Parathyroid adenoma (tissue), 2 donors: ENCODE measurements around the gene GIPR.

Experiments
- H2AFZ ChIP-seq: fragments of 300-600 bp; sonication (generic); one replicate; pipeline ENCODE4 v1.7.0; 2017; ENCODE audit warnings: antibody characterized with exemption, mild to moderate bottlenecking
- H3K27ac ChIP-seq: fragments of 300-600 bp; sonication (generic); one replicate; pipeline ENCODE4 v1.7.0; 2017
- H3K27me3 ChIP-seq: fragments of 300-600 bp; sonication (generic); one replicate; pipeline ENCODE4 v1.7.0; 2017; ENCODE audit warnings: low read length; ENCODE audit not compliant: control insufficient read depth, insufficient read depth
- H3K36me3 ChIP-seq: fragments of 300-600 bp; sonication (generic); one replicate; pipeline ENCODE4 v1.7.0; 2017; ENCODE audit warnings: low read length; ENCODE audit not compliant: control insufficient read depth, insufficient read depth
- H3K4me1 ChIP-seq: fragments of 300-600 bp; sonication (generic); one replicate; pipeline ENCODE4 v1.7.0; 2017; ENCODE audit warnings: control low read depth
- H3K4me2 ChIP-seq: fragments of 300-600 bp; sonication (generic); one replicate; pipeline ENCODE4 v1.7.0; 2017; ENCODE audit warnings: low read length
- H3K4me3 ChIP-seq: fragments of 300-600 bp; sonication (generic); one replicate; pipeline ENCODE4 v1.7.0; 2017; ENCODE audit warnings: low read depth, low read length
- H3K79me2 ChIP-seq: fragments of 300-600 bp; sonication (generic); one replicate; pipeline ENCODE4 v1.7.0; 2017; ENCODE audit warnings: control low read depth
- H3K9ac ChIP-seq: fragments of 300-600 bp; sonication (generic); one replicate; pipeline ENCODE4 v1.7.0; 2017; ENCODE audit warnings: mild to moderate bottlenecking
- H3K9me3 ChIP-seq: fragments of 300-600 bp; sonication (generic); one replicate; pipeline ENCODE4 v1.7.0; 2017; ENCODE audit warnings: low read length; ENCODE audit not compliant: control insufficient read depth
- TF ChIP-seq, protein P1 (sequence below): fragments of 300-600 bp; sonication (generic); IDR thresholded peaks from one replicate; pipeline ENCODE4 v1.7.0; 2017; ENCODE audit warnings: antibody characterized with exemption, mild to moderate bottlenecking
- donor health status: primary hyperparathyroidism.

GIPR gene

GRCh38 chr19:45659096-45659729 is 8.8 kb upstream of the GIPR start:
- H3K79me2 ChIP-seq = no peaks in the 10 kb centered on the region
- no peaks in the 10 kb centered on the region for H3K36me3 ChIP-seq
- H3K4me2 ChIP-seq = no peak overlapping the region
- no peak overlapping the region for H2AFZ ChIP-seq
- TF ChIP-seq, protein P1, sequence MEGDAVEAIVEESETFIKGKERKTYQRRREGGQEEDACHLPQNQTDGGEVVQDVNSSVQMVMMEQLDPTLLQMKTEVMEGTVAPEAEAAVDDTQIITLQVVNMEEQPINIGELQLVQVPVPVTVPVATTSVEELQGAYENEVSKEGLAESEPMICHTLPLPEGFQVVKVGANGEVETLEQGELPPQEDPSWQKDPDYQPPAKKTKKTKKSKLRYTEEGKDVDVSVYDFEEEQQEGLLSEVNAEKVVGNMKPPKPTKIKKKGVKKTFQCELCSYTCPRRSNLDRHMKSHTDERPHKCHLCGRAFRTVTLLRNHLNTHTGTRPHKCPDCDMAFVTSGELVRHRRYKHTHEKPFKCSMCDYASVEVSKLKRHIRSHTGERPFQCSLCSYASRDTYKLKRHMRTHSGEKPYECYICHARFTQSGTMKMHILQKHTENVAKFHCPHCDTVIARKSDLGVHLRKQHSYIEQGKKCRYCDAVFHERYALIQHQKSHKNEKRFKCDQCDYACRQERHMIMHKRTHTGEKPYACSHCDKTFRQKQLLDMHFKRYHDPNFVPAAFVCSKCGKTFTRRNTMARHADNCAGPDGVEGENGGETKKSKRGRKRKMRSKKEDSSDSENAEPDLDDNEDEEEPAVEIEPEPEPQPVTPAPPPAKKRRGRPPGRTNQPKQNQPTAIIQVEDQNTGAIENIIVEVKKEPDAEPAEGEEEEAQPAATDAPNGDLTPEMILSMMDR = no peak
- H3K27ac ChIP-seq = no peak overlapping the region
- no peaks in the 10 kb centered on the region for H3K27me3 ChIP-seq
- H3K4me3 ChIP-seq = no peak overlapping the region
- H3K9me3 ChIP-seq = no peaks in the 10 kb centered on the region
- no peak overlapping the region for H3K9ac ChIP-seq
- H3K4me1 ChIP-seq = no peaks in the 10 kb centered on the region

- H2AFZ ChIP-seq = no peak overlapping the region
- H3K4me2 ChIP-seq = no peak overlapping the region
- no peaks in the 10 kb centered on the region for H3K27me3 ChIP-seq
- H3K79me2 ChIP-seq = no peaks in the 10 kb centered on the region
- no peaks in the 10 kb centered on the region for H3K9me3 ChIP-seq
- H3K4me1 ChIP-seq = no peaks in the 10 kb centered on the region
- H3K9ac ChIP-seq = no peak overlapping the region
- H3K4me3 ChIP-seq = no peak overlapping the region
- H3K27ac ChIP-seq = no peak overlapping the region
- H3K36me3 ChIP-seq = no peaks in the 10 kb centered on the region
- TF ChIP-seq, protein P1 = no peak
These were observed 7.4 kb upstream of the GIPR start for GRCh38 chr19:45660636-45661035.

- no peaks in the 10 kb centered on the region for H3K79me2 ChIP-seq
- TF ChIP-seq, protein P1 = no peak
- no peak overlapping the region for H3K9ac ChIP-seq
- H3K4me3 ChIP-seq = no peak overlapping the region
- no peak overlapping the region for H2AFZ ChIP-seq
- no peak overlapping the region for H3K27ac ChIP-seq
- no peaks in the 10 kb centered on the region for H3K27me3 ChIP-seq
- H3K4me1 ChIP-seq = peaks cover 2% of the 10 kb centered on the region
- H3K36me3 ChIP-seq = no peaks in the 10 kb centered on the region
- H3K9me3 ChIP-seq = no peaks in the 10 kb centered on the region
- H3K4me2 ChIP-seq = no peak overlapping the region
These were observed 4.2 kb upstream of the GIPR start for GRCh38 chr19:45663800-45664199.

DNA sequence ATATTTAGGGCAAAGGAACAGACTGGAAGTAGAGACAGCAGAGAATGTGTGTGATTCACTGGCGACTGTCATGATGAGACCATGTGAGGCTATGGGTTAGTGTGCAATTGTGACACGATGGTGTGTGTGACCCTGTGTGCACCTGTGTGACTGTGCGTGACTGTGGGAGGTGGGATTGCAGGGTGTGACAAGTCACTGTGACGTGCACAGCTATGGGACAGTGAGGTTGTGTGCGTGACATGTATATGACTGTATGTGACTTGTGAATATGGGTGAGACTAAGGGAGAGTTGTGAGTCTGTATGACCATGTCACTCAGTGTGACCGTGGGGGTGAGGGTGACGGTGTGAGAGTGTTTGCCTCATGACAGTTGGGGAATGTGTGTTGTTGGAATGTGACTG is 3.4 kb upstream of the GIPR start:
- TF ChIP-seq, protein P1 = no peak
- H3K27ac ChIP-seq = no peak overlapping the region
- no peak overlapping the region for H3K4me3 ChIP-seq
- H3K4me1 ChIP-seq = peaks cover 3% of the 10 kb centered on the region
- H3K36me3 ChIP-seq = no peaks in the 10 kb centered on the region
- H3K4me2 ChIP-seq = no peak overlapping the region
- no peaks in the 10 kb centered on the region for H3K27me3 ChIP-seq
- no peaks in the 10 kb centered on the region for H3K79me2 ChIP-seq
- no peaks in the 10 kb centered on the region for H3K9me3 ChIP-seq
- H2AFZ ChIP-seq = no peak overlapping the region
- H3K9ac ChIP-seq = no peak overlapping the region

- H3K27me3 ChIP-seq = no peaks in the 10 kb centered on the region
These were observed 386 bp downstream of the GIPR start for GRCh38 chr19:45668342-45668871.

More at GRCh38 chr19:45668342-45668871, 386 bp downstream of the GIPR start:
- H3K9me3 ChIP-seq = no peaks in the 10 kb centered on the region
- H3K4me3 ChIP-seq = peak overlapping the region; percentile 79
- H3K79me2 ChIP-seq = no peaks in the 10 kb centered on the region
- H3K4me2 ChIP-seq = peak overlapping the region; percentile 99
- H3K27ac ChIP-seq = no peak overlapping the region
- H3K36me3 ChIP-seq = no peaks in the 10 kb centered on the region
- no peak overlapping the region for H3K9ac ChIP-seq
- peak overlapping the region; percentile 44 for H2AFZ ChIP-seq
- H3K4me1 ChIP-seq = peaks cover 3% of the 10 kb centered on the region
- TF ChIP-seq, protein P1 = no peak
